Endothelial cell of umbilical vein (primary cell): Measurements from ENCODE around the gene IL4I1.

Experiments used
- EZH2 ChIP-seq: IDR thresholded peaks from 2 replicates; pipeline ENCODE4 v1.6.1; 2012; ENCODE audit warnings: borderline replicate concordance, low read depth, mild to moderate bottlenecking, moderate library complexity, low read length, inconsistent platforms; ENCODE audit not compliant: severe bottlenecking
- FOS ChIP-seq: IDR thresholded peaks from 2 replicates; pipeline ENCODE4 v1.6.1; 2011; ENCODE audit warnings: mild to moderate bottlenecking, low read length, moderate library complexity, borderline replicate concordance; ENCODE audit not compliant: insufficient read depth
- GATA2 ChIP-seq: IDR thresholded peaks from 2 replicates; pipeline ENCODE4 v1.7.0; 2011; ENCODE audit warnings: low read depth, mild to moderate bottlenecking, moderate library complexity, mixed read lengths, low read length; ENCODE audit not compliant: insufficient read length, insufficient read depth
- JUN ChIP-seq: IDR thresholded peaks from 2 replicates; pipeline ENCODE4 v1.6.1; 2011; ENCODE audit warnings: borderline replicate concordance, low read depth; ENCODE audit not compliant: insufficient read length, insufficient read depth
- MYC ChIP-seq: IDR thresholded peaks from one replicate; pipeline ENCODE4 v1.6.1; 2011; ENCODE audit warnings: mild to moderate bottlenecking, low read depth, low read length
- POLR2A ChIP-seq: IDR thresholded peaks from 2 replicates; pipeline ENCODE4 v1.6.1; 2012; ENCODE audit warnings: low read depth, mild to moderate bottlenecking, control low read depth, low read length
- POLR2AphosphoS5 ChIP-seq: IDR thresholded peaks from 2 replicates; pipeline ENCODE4 v1.6.1; 2012; ENCODE audit warnings: low read depth, mild to moderate bottlenecking, control low read depth, low read length, moderate library complexity; ENCODE audit not compliant: insufficient read depth
- TF ChIP-seq, protein P1 (sequence below), 2 donors: IDR thresholded peaks; 1 replicate in 1 of 2; 2 replicates in 1 of 2; pipeline ENCODE4 v1.5.1; 2011; ENCODE audit warnings: low read length in 2 of 2, mild to moderate bottlenecking in 2 of 2, moderate library complexity in 2 of 2, control low read depth in 1 of 2, inconsistent platforms in 1 of 2, low read depth in 1 of 2; ENCODE audit not compliant: insufficient read depth in 1 of 2; ENCODE audit errors: extremely low read depth in 1 of 2
- TF ChIP-seq, protein P2 (sequence below): IDR thresholded peaks from 2 replicates; pipeline ENCODE4 v1.6.1; 2011; ENCODE audit not compliant: insufficient read depth, insufficient read length

DNA sequence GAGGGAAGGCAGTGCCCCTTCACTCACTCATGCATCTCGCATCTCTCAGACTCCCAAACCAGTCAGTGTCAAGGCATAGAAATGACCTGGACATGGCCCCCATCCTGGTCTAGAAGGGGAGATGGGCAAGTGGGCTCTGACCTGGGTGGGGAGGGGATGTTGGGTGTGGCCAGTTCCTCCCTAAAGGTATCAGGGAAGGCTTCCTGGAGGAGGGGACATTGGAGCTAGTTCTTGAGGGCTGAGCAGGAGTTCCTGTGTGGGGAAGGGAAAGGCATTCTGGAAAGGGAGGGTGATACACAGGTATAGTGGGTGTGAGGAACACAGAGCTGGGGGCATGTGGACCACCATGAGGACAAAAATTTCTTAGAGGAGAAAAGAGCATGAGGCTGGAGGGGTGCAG lies 4.0 kb downstream of the IL4I1 start:
- TF ChIP-seq, protein P1, sequence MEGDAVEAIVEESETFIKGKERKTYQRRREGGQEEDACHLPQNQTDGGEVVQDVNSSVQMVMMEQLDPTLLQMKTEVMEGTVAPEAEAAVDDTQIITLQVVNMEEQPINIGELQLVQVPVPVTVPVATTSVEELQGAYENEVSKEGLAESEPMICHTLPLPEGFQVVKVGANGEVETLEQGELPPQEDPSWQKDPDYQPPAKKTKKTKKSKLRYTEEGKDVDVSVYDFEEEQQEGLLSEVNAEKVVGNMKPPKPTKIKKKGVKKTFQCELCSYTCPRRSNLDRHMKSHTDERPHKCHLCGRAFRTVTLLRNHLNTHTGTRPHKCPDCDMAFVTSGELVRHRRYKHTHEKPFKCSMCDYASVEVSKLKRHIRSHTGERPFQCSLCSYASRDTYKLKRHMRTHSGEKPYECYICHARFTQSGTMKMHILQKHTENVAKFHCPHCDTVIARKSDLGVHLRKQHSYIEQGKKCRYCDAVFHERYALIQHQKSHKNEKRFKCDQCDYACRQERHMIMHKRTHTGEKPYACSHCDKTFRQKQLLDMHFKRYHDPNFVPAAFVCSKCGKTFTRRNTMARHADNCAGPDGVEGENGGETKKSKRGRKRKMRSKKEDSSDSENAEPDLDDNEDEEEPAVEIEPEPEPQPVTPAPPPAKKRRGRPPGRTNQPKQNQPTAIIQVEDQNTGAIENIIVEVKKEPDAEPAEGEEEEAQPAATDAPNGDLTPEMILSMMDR (IDR thresholded peaks at IDR 0.05; ENCODE audit: extremely low read depth in 1 of 2, insufficient read depth in 1 of 2, low read depth in 1 of 2, low read length in 2 of 2) = no peak
- TF ChIP-seq POLR2AphosphoS5 (no peak), POLR2A (no peak), FOS (no peak), EZH2 (no peak), MYC (no peak), GATA2 (no peak), JUN (no peak)
- TF ChIP-seq, protein P2, sequence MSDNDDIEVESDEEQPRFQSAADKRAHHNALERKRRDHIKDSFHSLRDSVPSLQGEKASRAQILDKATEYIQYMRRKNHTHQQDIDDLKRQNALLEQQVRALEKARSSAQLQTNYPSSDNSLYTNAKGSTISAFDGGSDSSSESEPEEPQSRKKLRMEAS = no peak
